ENCODE measurements around the gene TRUB2. TPM values are rescaled to one million over a fixed set of nuclear protein-coding genes. Genes with fewer than 3 reads are reported as not detected.

Gene TRUB2
- total and polyA plus RNA-seq, 2 experiments from 2014 or later = 13.8 to 33.2 TPM

DNA sequence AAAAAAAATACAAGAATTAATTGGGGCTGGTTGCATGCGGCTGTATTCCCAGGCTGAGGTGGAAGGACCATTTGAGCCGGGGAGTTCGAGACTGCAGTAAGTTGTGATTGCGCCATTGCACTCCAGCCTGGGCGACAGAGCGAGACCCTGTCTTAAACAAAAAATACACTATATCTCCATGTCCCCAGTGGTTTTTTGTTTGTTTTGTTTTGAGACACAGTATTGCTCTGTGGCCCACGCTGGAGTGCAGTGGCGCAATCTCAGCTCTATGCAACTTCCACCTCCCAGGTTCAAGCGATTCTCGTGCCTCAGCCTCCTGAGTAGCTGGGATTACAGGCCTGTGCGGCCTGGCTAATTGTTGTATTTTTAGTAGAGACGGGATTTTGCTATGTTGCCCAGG lies 1.5 kb upstream of the TRUB2 start:
- H3K27ac ChIP-seq = peak overlapping the region; percentile 89
- no peak for TF ChIP-seq EZH2phosphoT487 (IDR thresholded peaks at IDR 0.05; ENCODE audit: insufficient read depth, low read depth)
- no peak for TF ChIP-seq EZH2 (IDR thresholded peaks at IDR 0.05; ENCODE audit: insufficient read depth, poor library complexity, severe bottlenecking)
- peak overlapping the region; percentile 92 for H3K4me3 ChIP-seq
- H3K27me3 ChIP-seq (replicated peaks; ENCODE audit: insufficient read depth) = no peaks in the 10 kb centered on the region
- in situ Hi-C loops (cut with MboI) = no loop called here
- H3K4me1 ChIP-seq (ENCODE audit: insufficient read depth) = peaks cover 13% of the 10 kb centered on the region
- no peak overlapping the region; the same call in 1 of the 2 replicates for H2AFZ ChIP-seq
- no peaks in the 10 kb centered on the region for H4K20me1 ChIP-seq (ENCODE audit: insufficient read depth)
- 0 out of 2 replicates have a peak, but pooled peaks cover 9% of the 10 kb centered on the region for H3K36me3 ChIP-seq (ENCODE audit: low read depth)
- H3K4me2 ChIP-seq (ENCODE audit: unreplicated experiment) = peak overlapping the region; percentile 83
- H3K9me2 ChIP-seq (ENCODE audit: insufficient read depth) = no peaks in the 10 kb centered on the region
- DNase-seq = no peak
- no peaks in the 10 kb centered on the region for H3K9me3 ChIP-seq (ENCODE audit: low read depth)
- H3F3A ChIP-seq (ENCODE audit: insufficient read depth) = peaks cover 11% of the 10 kb centered on the region; the same call in 1 of the 2 replicates
- H3K79me2 ChIP-seq (ENCODE audit: insufficient read depth) = peaks cover 73% of the 10 kb centered on the region
- peak overlapping the region; percentile 88 for H3K9ac ChIP-seq
- 87 to 91% methylated on average over 12 of the region's 12 CpGs for WGBS, 2 experiments (ENCODE audit: low coverage in 1 of 2, low lambda C conversion rate in 2 of 2, missing lambda C conversion rate in 2 of 2)

DNA sequence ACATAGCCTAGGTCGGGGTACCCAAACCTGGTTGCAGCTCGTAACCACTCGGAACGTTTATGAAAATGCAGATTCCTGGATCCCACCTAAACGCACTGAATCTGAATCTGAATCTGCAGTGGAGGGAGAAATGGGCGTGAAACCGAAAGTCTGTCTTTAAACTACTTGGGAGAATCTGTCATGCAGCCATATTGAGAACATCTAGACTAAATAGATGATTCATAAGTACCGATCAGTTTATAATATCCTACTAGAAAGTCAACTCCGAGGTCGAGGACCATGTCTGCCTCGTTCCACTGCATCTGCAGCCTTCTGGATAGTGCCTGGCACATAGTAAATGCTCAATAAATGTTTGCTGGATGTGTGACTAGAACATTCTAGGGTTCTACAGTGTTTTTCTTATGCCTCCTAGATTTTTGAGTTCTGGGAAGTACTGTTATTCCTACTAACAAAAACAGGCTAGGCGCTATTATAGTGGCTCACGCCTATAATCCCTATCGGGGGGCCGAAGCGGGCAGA lies 1.0 kb upstream of the TRUB2 start:
- Histone ChIP-seq H3K27ac (peak overlapping the region; percentile 89), H3K9me3 (ENCODE audit: low read depth) (no peaks in the 10 kb centered on the region), H3K9me2 (ENCODE audit: insufficient read depth) (no peaks in the 10 kb centered on the region), H3K4me1 (ENCODE audit: insufficient read depth) (peaks cover 13% of the 10 kb centered on the region), H4K20me1 (ENCODE audit: insufficient read depth) (no peaks in the 10 kb centered on the region), H3K36me3 (ENCODE audit: low read depth) (0 out of 2 replicates have a peak, but pooled peaks cover 9% of the 10 kb centered on the region), H3K79me2 (ENCODE audit: insufficient read depth) (peaks cover 72% of the 10 kb centered on the region), H2AFZ (peak overlapping the region; percentile 92), H3K27me3 (replicated peaks; ENCODE audit: insufficient read depth) (no peaks in the 10 kb centered on the region), H3F3A (ENCODE audit: insufficient read depth) (peaks cover 11% of the 10 kb centered on the region; the same call in 1 of the 2 replicates), H3K4me2 (ENCODE audit: unreplicated experiment) (peak overlapping the region; percentile 83), H3K9ac (peak overlapping the region; percentile 88), H3K4me3 (peak overlapping the region; percentile 92)
- peak; percentile 74 for DNase-seq
- in situ Hi-C loops (cut with MboI) = no loop called here
- WGBS, 2 experiments (ENCODE audit: low coverage in 1 of 2, low lambda C conversion rate in 2 of 2, missing lambda C conversion rate in 2 of 2) = 25 to 28% methylated on average over 16 of the region's 16 CpGs
- TF ChIP-seq EZH2 (IDR thresholded peaks at IDR 0.05; ENCODE audit: insufficient read depth, poor library complexity, severe bottlenecking) (no peak), EZH2phosphoT487 (IDR thresholded peaks at IDR 0.05; ENCODE audit: insufficient read depth, low read depth) (no peak)

- H3F3A ChIP-seq (ENCODE audit: insufficient read depth) = peaks cover 11% of the 10 kb centered on the region; the same call in 1 of the 2 replicates
- 0 out of 2 replicates have a peak, but pooled peaks cover under 1% of the 10 kb centered on the region for H3K36me3 ChIP-seq (ENCODE audit: low read depth)
- peaks cover 60% of the 10 kb centered on the region for H3K79me2 ChIP-seq (ENCODE audit: insufficient read depth)
- no peak for TF ChIP-seq EZH2phosphoT487 (IDR thresholded peaks at IDR 0.05; ENCODE audit: insufficient read depth, low read depth)
- H2AFZ ChIP-seq = peak overlapping the region; percentile 92
- H3K27me3 ChIP-seq (replicated peaks; ENCODE audit: insufficient read depth) = no peaks in the 10 kb centered on the region
- DNase-seq = no peak
- H3K4me2 ChIP-seq (ENCODE audit: unreplicated experiment) = peak overlapping the region; percentile 83
- no peaks in the 10 kb centered on the region for H3K9me3 ChIP-seq (ENCODE audit: low read depth)
- peak overlapping the region; percentile 92 for H3K4me3 ChIP-seq
- in situ Hi-C loops (cut with MboI) = no loop called here
- H3K4me1 ChIP-seq (ENCODE audit: insufficient read depth) = peaks cover 13% of the 10 kb centered on the region
- 1 to 2% methylated on average over 21 of the region's 21 CpGs for WGBS, 2 experiments (ENCODE audit: low coverage in 1 of 2, low lambda C conversion rate in 2 of 2, missing lambda C conversion rate in 2 of 2)
- no peaks in the 10 kb centered on the region for H3K9me2 ChIP-seq (ENCODE audit: insufficient read depth)
- no peaks in the 10 kb centered on the region for H4K20me1 ChIP-seq (ENCODE audit: insufficient read depth)
- peak overlapping the region; percentile 89 for H3K27ac ChIP-seq
- H3K9ac ChIP-seq = peak overlapping the region; percentile 88
These were observed 306 bp downstream of the TRUB2 start for GRCh38 chr9:128321879-128322403.

- TF ChIP-seq EZH2phosphoT487 (IDR thresholded peaks at IDR 0.05; ENCODE audit: insufficient read depth, low read depth) (no peak), EZH2 (IDR thresholded peaks at IDR 0.05; ENCODE audit: insufficient read depth, poor library complexity, severe bottlenecking) (no peak)
- Histone ChIP-seq H3K9me3 (ENCODE audit: low read depth) (no peaks in the 10 kb centered on the region), H3K27ac (peak overlapping the region; percentile 89; the same call in 1 of the 2 replicates), H3K4me2 (ENCODE audit: unreplicated experiment) (peak overlapping the region; percentile 83), H3K9ac (peak overlapping the region; percentile 88), H3K4me3 (peak overlapping the region; percentile 92), H3K9me2 (ENCODE audit: insufficient read depth) (no peaks in the 10 kb centered on the region), H3K79me2 (ENCODE audit: insufficient read depth) (peaks cover 57% of the 10 kb centered on the region), H4K20me1 (ENCODE audit: insufficient read depth) (no peaks in the 10 kb centered on the region), H3K36me3 (ENCODE audit: low read depth) (no peaks in the 10 kb centered on the region), H3K4me1 (ENCODE audit: insufficient read depth) (peaks cover 13% of the 10 kb centered on the region), H3F3A (ENCODE audit: insufficient read depth) (peaks cover 11% of the 10 kb centered on the region; the same call in 1 of the 2 replicates), H2AFZ (no peak overlapping the region), H3K27me3 (replicated peaks; ENCODE audit: insufficient read depth) (no peaks in the 10 kb centered on the region)
- in situ Hi-C loops (cut with MboI) = no loop called here
- DNase-seq = peak; percentile 6
- 61 to 68% methylated on average over 7 of the region's 7 CpGs for WGBS, 2 experiments (ENCODE audit: low coverage in 1 of 2, low lambda C conversion rate in 2 of 2, missing lambda C conversion rate in 2 of 2)
These were observed 904 bp downstream of the TRUB2 start for GRCh38 chr9:128321343-128321742.
